ENCODE measurements around the gene PHF21A.

DNA sequence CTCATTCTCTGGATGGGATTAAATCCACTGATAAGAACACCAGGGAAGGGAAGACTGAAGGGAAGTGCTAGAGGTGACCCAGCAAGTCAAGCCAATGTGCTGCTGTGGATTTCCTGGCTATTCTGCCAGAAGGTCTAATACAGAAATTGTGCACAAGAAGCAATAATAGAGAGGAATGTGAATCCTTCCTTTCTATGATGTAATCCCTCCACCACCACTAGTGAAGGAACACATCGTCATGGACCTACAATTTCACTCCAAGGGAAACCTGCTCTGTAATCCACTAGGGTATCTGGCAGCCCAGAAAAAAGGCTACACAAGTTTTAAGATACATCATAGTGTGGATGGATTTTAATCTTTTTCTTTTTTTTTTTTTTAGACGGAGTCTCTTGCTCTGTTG is 181.4 kb downstream of the PHF21A start:
- TF ChIP-seq, protein P1, sequence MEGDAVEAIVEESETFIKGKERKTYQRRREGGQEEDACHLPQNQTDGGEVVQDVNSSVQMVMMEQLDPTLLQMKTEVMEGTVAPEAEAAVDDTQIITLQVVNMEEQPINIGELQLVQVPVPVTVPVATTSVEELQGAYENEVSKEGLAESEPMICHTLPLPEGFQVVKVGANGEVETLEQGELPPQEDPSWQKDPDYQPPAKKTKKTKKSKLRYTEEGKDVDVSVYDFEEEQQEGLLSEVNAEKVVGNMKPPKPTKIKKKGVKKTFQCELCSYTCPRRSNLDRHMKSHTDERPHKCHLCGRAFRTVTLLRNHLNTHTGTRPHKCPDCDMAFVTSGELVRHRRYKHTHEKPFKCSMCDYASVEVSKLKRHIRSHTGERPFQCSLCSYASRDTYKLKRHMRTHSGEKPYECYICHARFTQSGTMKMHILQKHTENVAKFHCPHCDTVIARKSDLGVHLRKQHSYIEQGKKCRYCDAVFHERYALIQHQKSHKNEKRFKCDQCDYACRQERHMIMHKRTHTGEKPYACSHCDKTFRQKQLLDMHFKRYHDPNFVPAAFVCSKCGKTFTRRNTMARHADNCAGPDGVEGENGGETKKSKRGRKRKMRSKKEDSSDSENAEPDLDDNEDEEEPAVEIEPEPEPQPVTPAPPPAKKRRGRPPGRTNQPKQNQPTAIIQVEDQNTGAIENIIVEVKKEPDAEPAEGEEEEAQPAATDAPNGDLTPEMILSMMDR (IDR thresholded peaks at IDR 0.05; ENCODE audit: low read depth, low read length, missing input control) = no peak
- TF ChIP-seq TAF1 (conservative IDR thresholded peaks at IDR 0.05) = no peak
- TF ChIP-seq HNF4G (IDR thresholded peaks at IDR 0.05) = no peak
- no peak for TF ChIP-seq JUND (IDR thresholded peaks at IDR 0.05)
- TF ChIP-seq NR2F2 (IDR thresholded peaks at IDR 0.05) = no peak
- TF ChIP-seq, protein P2, sequence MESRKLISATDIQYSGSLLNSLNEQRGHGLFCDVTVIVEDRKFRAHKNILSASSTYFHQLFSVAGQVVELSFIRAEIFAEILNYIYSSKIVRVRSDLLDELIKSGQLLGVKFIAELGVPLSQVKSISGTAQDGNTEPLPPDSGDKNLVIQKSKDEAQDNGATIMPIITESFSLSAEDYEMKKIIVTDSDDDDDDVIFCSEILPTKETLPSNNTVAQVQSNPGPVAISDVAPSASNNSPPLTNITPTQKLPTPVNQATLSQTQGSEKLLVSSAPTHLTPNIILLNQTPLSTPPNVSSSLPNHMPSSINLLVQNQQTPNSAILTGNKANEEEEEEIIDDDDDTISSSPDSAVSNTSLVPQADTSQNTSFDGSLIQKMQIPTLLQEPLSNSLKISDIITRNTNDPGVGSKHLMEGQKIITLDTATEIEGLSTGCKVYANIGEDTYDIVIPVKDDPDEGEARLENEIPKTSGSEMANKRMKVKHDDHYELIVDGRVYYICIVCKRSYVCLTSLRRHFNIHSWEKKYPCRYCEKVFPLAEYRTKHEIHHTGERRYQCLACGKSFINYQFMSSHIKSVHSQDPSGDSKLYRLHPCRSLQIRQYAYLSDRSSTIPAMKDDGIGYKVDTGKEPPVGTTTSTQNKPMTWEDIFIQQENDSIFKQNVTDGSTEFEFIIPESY (IDR thresholded peaks at IDR 0.05) = no peak
- no peak for TF ChIP-seq RAD21 (IDR thresholded peaks at IDR 0.05)
- TF ChIP-seq, protein P3, sequence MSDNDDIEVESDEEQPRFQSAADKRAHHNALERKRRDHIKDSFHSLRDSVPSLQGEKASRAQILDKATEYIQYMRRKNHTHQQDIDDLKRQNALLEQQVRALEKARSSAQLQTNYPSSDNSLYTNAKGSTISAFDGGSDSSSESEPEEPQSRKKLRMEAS (IDR thresholded peaks at IDR 0.05) = no peak
- TF ChIP-seq, protein P4, sequence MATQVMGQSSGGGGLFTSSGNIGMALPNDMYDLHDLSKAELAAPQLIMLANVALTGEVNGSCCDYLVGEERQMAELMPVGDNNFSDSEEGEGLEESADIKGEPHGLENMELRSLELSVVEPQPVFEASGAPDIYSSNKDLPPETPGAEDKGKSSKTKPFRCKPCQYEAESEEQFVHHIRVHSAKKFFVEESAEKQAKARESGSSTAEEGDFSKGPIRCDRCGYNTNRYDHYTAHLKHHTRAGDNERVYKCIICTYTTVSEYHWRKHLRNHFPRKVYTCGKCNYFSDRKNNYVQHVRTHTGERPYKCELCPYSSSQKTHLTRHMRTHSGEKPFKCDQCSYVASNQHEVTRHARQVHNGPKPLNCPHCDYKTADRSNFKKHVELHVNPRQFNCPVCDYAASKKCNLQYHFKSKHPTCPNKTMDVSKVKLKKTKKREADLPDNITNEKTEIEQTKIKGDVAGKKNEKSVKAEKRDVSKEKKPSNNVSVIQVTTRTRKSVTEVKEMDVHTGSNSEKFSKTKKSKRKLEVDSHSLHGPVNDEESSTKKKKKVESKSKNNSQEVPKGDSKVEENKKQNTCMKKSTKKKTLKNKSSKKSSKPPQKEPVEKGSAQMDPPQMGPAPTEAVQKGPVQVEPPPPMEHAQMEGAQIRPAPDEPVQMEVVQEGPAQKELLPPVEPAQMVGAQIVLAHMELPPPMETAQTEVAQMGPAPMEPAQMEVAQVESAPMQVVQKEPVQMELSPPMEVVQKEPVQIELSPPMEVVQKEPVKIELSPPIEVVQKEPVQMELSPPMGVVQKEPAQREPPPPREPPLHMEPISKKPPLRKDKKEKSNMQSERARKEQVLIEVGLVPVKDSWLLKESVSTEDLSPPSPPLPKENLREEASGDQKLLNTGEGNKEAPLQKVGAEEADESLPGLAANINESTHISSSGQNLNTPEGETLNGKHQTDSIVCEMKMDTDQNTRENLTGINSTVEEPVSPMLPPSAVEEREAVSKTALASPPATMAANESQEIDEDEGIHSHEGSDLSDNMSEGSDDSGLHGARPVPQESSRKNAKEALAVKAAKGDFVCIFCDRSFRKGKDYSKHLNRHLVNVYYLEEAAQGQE (IDR thresholded peaks at IDR 0.05) = no peak
- TF ChIP-seq EGR1 (IDR thresholded peaks at IDR 0.05; ENCODE audit: low read depth in 2 of 2) = no peak
